Activated CD8-positive, alpha-beta memory T cell treated with anti-CD3 and anti-CD28 coated beads, Interleukin-2, amount 50 U/mL, for 1 hour (primary cell): ENCODE data around the gene CCDC188.

ENCODE experiments used
- DNase-seq: peaks from one replicate; pipeline ENCODE4 v3.0.0-alpha.2; 2020; ENCODE audit errors: extremely low read depth

CCDC188 gene

GRCh38 chr22:20184501-20185165 is 33.8 kb upstream of the CCDC188 start:
- DNase-seq, result no peak

GRCh38 chr22:20183823-20184222 is 33.0 kb upstream of the CCDC188 start:
- no peak for DNase-seq

GRCh38 chr22:20183101-20183500 is 32.2 kb upstream of the CCDC188 start:
- no peak for DNase-seq

- no peak for DNase-seq
Measured at GRCh38 chr22:20182365-20182764, 31.5 kb upstream of the CCDC188 start.

- DNase-seq, result no peak
Measured at GRCh38 chr22:20181884-20182236, 31.0 kb upstream of the CCDC188 start.

- DNase-seq, result no peak
Measured at GRCh38 chr22:20181194-20181883, 30.5 kb upstream of the CCDC188 start.

DNA sequence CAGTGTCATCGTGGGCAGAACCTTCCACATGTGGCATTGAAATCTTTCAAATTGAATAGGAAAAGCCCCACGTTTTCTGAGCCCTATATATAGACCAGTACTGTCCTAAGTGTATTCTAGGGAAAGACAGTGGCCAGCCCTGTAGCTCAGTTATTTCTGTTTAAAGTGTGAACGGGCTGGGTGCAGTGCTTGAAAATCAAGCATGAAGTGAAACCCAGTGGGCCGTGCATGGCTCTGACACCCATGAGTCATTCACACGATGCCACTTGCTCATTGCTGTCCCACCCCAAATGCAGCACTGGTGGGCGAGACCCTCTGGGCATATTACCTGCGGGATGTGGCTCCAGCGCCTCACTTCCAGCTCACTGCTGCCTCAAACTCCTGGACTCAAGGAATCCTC is 29.8 kb upstream of the CCDC188 start:
- no peak for DNase-seq

DNA sequence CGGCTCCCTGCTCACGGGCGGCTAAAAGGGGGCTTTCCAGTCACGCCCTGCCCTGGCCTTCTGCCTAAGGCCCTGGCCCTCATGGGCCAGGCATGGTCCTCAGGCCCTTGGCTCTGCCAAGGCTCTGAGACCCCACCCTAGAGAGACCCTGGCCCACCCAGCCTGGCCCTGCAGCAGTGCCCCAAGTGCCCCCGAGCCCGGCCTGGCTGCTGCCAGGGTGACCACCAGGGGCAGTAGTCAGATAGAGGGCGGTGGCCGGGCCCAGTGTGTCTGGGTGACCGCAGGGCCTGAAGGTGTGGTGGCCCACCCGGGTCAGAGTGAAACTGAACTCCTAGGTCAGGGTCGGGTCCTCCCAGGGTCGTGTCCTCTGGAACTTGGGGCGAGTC is 29.4 kb upstream of the CCDC188 start:
- DNase-seq, result no peak

- DNase-seq, result no peak
Measured at GRCh38 chr22:20179455-20180244, 28.8 kb upstream of the CCDC188 start.

DNA sequence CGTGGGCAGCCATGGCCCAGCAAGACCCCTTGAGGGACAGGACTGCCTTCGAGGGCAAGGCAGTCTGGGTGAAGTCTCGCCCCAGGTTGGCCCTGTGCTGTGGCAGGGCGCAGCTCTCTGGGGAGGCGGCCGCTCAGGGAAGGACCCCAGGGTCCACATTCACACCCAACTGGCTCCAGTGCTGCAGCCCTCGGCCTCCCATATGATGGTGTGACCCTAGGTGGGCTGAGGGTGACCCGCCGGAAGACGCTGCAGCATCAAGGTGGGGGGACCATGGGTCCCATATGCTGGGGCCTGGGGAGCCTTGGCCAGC is 28.0 kb upstream of the CCDC188 start:
- no peak for DNase-seq

GRCh38 chr22:20178075-20178914 is 27.4 kb upstream of the CCDC188 start:
- no peak for DNase-seq

GRCh38 chr22:20177217-20177911 is 26.5 kb upstream of the CCDC188 start:
- no peak for DNase-seq

DNA sequence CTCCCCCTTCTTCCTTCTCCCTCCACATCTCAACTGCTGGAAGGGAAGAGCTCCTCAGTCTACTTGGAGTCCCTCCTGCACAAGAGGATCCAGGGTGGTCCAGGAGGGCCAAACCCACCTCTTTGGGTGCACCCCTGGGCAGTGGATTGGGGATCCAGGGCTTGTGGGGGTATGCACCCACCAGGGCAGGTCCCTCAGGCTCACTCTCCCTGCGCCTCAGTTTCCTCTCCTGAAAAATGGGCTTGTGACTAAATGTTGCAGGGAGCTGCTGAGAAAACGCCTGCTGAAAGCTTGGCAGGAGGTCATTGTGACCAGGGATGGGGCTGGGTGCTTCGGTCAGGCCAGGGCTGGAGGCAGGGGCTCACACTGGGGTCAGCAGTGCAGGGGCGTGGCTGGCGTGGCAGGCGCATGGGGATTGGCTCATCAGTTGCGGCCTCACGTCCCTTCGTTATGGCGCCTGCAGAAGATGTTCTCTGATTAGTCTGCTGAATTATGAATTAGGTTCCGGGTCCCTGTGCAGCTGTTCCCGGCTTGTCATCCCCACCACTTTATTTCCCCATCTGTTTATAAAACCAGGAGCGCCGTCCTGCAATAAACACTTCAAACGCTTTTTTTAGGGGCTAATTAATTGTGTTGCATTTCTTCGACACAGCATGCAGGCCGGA is 25.7 kb upstream of the CCDC188 start:
- DNase-seq, result no peak

GRCh38 chr22:20175597-20175900 is 24.7 kb upstream of the CCDC188 start:
- DNase-seq, result no peak

DNA sequence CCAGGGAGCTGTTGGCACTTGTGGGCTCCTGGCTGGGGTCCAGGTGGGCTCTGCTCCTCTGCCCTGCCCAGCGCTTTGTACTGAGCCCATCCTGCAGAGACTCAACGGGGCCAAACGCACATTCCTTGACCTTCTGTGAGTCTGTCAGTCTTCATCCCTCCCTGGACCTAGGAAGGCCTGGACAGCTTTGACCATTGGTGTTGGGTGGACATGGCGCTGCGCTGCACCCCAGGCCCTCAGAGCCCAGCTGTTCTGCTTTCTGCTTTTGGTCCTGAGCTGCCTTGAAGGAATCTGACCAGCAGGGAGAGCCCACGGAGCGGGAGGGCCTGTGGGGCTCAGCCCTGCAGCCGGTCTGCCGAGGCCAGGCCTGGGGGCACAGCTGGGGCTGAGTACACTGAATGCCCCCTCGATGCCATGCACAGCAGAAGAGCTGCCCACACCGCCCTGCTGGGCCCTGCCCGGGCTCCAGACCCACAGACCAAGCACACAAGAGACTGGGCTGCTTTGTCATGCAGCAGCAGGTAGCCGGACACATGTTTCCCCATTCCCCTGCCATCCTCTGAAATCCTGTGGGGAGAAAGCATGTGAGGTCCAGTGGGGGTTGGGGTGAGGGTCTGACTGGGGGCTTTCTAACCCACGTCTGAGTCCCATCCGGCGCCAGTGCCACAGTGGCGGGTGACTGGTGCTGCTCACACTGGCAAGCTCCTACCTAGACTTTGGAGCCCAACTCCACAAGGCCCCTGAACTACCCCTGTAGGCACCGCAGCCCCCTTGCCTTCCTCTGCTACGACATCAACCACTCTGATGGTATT is 24.1 kb upstream of the CCDC188 start:
- DNase-seq, result no peak

GRCh38 chr22:20173772-20174171 is 22.9 kb upstream of the CCDC188 start:
- no peak for DNase-seq

DNA sequence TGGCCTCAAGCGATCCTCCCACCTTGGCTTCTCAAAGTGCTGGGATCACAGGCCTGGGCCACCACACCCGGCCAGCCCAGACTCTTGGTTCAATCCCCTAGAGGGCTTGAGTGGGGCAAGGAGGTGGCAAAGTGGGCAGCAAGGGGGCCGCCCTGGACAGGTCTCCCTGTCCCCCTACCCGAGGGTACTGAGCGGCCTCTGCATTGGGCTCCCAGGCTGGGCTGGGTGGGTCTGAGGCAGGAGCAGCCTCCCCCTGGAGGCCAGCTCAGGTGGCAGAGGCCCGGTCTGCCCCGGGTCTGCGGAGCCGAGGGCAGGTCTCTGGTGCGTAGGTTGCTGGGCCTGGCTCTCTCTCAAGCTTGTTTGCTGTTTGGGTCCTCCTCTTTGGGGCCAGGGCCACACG is 22.4 kb upstream of the CCDC188 start:
- no peak for DNase-seq

DNA sequence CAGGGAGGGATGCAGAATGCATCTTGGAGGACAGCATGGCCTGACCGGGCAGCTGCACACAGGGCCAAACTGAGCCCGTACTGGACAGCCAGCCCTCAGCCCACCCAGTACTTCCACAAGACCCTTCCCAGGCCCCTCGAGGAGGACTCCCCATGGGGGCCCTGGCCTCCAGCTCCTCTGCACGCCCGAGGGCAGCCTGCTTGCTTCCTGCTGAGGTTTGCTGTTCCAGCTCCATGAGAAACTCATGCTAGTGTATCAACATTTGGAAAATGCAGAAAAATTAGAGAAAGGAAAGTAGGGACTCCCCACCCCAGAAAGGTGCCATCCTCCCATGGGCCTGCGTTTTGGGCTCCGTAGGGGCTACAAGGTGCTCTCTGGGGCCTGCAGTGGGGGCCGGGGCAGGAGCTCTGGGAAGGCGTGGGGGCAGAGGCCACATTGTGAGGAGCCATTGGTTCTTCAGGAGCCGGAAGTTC is 21.3 kb upstream of the CCDC188 start:
- no peak for DNase-seq

- DNase-seq, result no peak
Measured at GRCh38 chr22:20171288-20172140, 20.7 kb upstream of the CCDC188 start.
